Body of pancreas (tissue), 4 donors: ENCODE results near the gene PRPF39. TPM values are rescaled to one million over a fixed set of nuclear protein-coding genes. Genes with fewer than 3 reads are reported as not detected.

Experiments
- ATAC-seq: fragments of 150-250 bp; one replicate; pipeline ENCODE4 v1.9.1; 2016
- DNase-seq, 4 donors: peaks; one replicate each; pipeline ENCODE4 v3.0.0-alpha.2; 2019
- H3K27ac ChIP-seq, 4 donors: fragments of 200-600 bp; sonication (generic); 1 replicate in 3 of 4; 2 replicates in 1 of 4; pipeline versions ENCODE4 v1.5.1 to v1.6.1; 2016 to 2019; ENCODE audit warnings: mild to moderate bottlenecking in 1 of 4, mixed read lengths in 1 of 4, moderate library complexity in 1 of 4
- H3K27me3 ChIP-seq, 2 donors: fragments of 200-600 bp; sonication (generic); one replicate each; pipeline ENCODE4 v1.6.0; 2016; ENCODE audit warnings: mild to moderate bottlenecking in 1 of 2
- H3K36me3 ChIP-seq, 2 donors: fragments of 200-600 bp; sonication (generic); replicated peaks in 1 of 2; 2 replicates each; pipeline ENCODE4 v1.5.1; 2016; ENCODE audit warnings: low read depth in 2 of 2; ENCODE audit not compliant: insufficient read depth in 1 of 2
- H3K4me1 ChIP-seq: fragments of 200-600 bp; sonication (generic); one replicate; pipeline ENCODE4 v1.6.0; 2016
- H3K4me3 ChIP-seq, 2 donors: fragments of 200-600 bp; sonication (generic); 1 replicate in 1 of 2; 2 replicates in 1 of 2; pipeline ENCODE4 v1.5.1; 2016 to 2019
- H3K9me3 ChIP-seq, 3 donors: fragments of 200-600 bp; sonication (generic); 1 replicate in 2 of 3; 2 replicates in 1 of 3; pipeline ENCODE4 v1.5.1; 2016
- CTCF ChIP-seq, 7 experiments: fragments of 450-650 bp in 4 of 7; fragments of 200-600 bp in 3 of 7; sonication (generic) in 3 of 7; IDR thresholded peaks; one replicate each; pipeline ENCODE4 v1.5.1; 2016 to 2019; ENCODE audit warnings: antibody characterized with exemption in 7 of 7
- POLR2A ChIP-seq, 3 donors: fragments of 450-650 bp; IDR thresholded peaks; one replicate each; pipeline ENCODE4 v1.6.1; 2016; ENCODE audit warnings: antibody characterized with exemption in 3 of 3, mild to moderate bottlenecking in 2 of 3
- WGBS, 2 donors: methylation state at CpG; one replicate each; pipeline ENCODE4 v1.1.5; 2017; 5-methylcytosine and 5-hydroxymethylcytosine counted together
- intact Hi-C: fragments of 100-400 bp; cut with DNase I; formaldehyde crosslinking; loops from one replicate; pipeline ENCODE4 v1.15.1; 2023
- total RNA-seq, 2 donors: library from RNA; depleted of rRNA; stranded (reverse); fragments of >200 nt; gene quantifications; one replicate each; pipeline ENCODE4 v1.1.0, GENCODE V29; 2016

PRPF39 gene
- total RNA-seq, 2 donors from 2014 or later = 21.4 to 28.8 TPM

GRCh38 chr14:45066667-45067066 lies 17.2 kb upstream of the PRPF39 start:
- Histone ChIP-seq H3K4me1 (no peaks in the 10 kb centered on the region), H3K36me3 (no peaks in the 10 kb centered on the region), H3K9me3 (no peaks in the 10 kb centered on the region), H3K27ac (no peak overlapping the region), H3K27me3 (no peaks in the 10 kb centered on the region), H3K4me3 (no peak overlapping the region)
- ATAC-seq (no peak), DNase-seq (no peak)
- WGBS, 2 donors = 95 to 97% methylated on average over 3 of the region's 3 CpGs
- intact Hi-C loops = no loop called here
- TF ChIP-seq CTCF (IDR thresholded peaks at IDR 0.05) (no peak), POLR2A (IDR thresholded peaks at IDR 0.05) (no peak)

GRCh38 chr14:45068396-45068795 lies 15.5 kb upstream of the PRPF39 start:
- no peak for ATAC-seq
- TF ChIP-seq POLR2A (IDR thresholded peaks at IDR 0.05) (no peak), CTCF (IDR thresholded peaks at IDR 0.05) (no peak)
- no peak for DNase-seq

GRCh38 chr14:45070215-45070614 lies 13.7 kb upstream of the PRPF39 start:
- DNase-seq (no peak), ATAC-seq (no peak)
- WGBS, 2 donors = 96% methylated on average over 1 of the region's 1 CpG
- Histone ChIP-seq H3K27me3 (no peaks in the 10 kb centered on the region), H3K4me1 (no peaks in the 10 kb centered on the region), H3K36me3 (peaks cover 0 to 1% of the 10 kb centered on the region in 2 donors), H3K9me3 (no peaks in the 10 kb centered on the region), H3K4me3 (no peak overlapping the region), H3K27ac (no peak overlapping the region)
- no peak for TF ChIP-seq CTCF (IDR thresholded peaks at IDR 0.05)
- TF ChIP-seq POLR2A (IDR thresholded peaks at IDR 0.05) = no peak
- intact Hi-C loops = no loop called here

More at GRCh38 chr14:45068396-45068795, 15.5 kb upstream of the PRPF39 start:
- Histone ChIP-seq H3K9me3 (no peaks in the 10 kb centered on the region), H3K4me1 (no peaks in the 10 kb centered on the region), H3K27me3 (no peaks in the 10 kb centered on the region), H3K4me3 (no peak overlapping the region), H3K27ac (no peak overlapping the region), H3K36me3 (no peaks in the 10 kb centered on the region)
- WGBS, 2 donors = 93 to 97% methylated on average over 3 of the region's 3 CpGs
- intact Hi-C loops = no loop called here

GRCh38 chr14:45072126-45072525 lies 11.8 kb upstream of the PRPF39 start:
- WGBS, 2 donors = 94% methylated on average over 6 of the region's 6 CpGs
- no peak for DNase-seq
- TF ChIP-seq POLR2A (IDR thresholded peaks at IDR 0.05) (no peak), CTCF (IDR thresholded peaks at IDR 0.05) (no peak)
- no peak for ATAC-seq
- Histone ChIP-seq H3K4me3 (no peak overlapping the region), H3K27me3 (no peaks in the 10 kb centered on the region), H3K9me3 (no peaks in the 10 kb centered on the region), H3K27ac (no peak overlapping the region), H3K36me3 (peaks cover 0 to 1% of the 10 kb centered on the region in 2 donors), H3K4me1 (no peaks in the 10 kb centered on the region)
- intact Hi-C loops = no loop called here

- ATAC-seq = no peak
- Histone ChIP-seq H3K27ac (no peak overlapping the region), H3K9me3 (no peaks in the 10 kb centered on the region), H3K4me1 (no peaks in the 10 kb centered on the region), H3K4me3 (no peak overlapping the region), H3K27me3 (no peaks in the 10 kb centered on the region), H3K36me3 (peaks cover 0 to 1% of the 10 kb centered on the region in 2 donors)
- intact Hi-C loops = no loop called here
- TF ChIP-seq POLR2A (IDR thresholded peaks at IDR 0.05) = no peak
- no peak for TF ChIP-seq CTCF (IDR thresholded peaks at IDR 0.05)
- no peak for DNase-seq
- WGBS, 2 donors = 87 to 94% methylated on average over 5 of the region's 5 CpGs
Observed at GRCh38 chr14:45073231-45073879, 10.6 kb upstream of the PRPF39 start.
